ENCODE measurements around the gene TPBGL.

DNA sequence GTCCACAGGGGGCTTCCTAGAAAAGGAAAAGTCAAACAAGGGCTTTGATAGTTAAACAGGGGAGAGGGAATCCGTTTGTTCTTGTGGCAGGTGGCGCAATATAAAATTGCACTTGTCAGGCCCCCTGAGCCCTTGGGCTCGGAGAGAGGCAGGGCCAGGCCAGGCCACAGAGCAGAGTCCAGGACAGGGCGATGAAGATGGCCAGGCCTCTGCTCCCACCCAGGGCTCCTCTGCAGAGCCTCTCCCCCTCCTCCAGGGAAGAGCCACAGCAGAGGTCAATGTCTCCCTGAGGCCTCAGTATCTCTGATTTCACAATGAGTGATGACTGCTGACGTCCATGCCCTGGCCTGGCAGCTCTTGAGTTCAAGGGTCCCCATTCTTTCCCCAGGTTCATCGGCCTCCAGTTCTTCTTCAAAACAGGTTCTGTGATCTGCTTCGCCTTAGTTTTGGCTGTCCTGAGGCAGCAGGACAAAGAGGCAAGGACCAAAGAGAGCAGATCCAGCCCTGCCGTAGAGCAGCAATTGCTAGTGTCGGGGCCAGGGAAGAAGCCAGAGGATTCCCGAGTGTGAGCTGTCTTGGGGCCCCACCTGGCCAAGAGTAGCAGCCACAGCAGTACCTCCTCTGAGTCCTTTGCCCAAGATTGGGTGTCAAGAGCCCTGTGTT, 36.4 kb upstream of the TPBGL start:
- TF ChIP-seq, protein P1, sequence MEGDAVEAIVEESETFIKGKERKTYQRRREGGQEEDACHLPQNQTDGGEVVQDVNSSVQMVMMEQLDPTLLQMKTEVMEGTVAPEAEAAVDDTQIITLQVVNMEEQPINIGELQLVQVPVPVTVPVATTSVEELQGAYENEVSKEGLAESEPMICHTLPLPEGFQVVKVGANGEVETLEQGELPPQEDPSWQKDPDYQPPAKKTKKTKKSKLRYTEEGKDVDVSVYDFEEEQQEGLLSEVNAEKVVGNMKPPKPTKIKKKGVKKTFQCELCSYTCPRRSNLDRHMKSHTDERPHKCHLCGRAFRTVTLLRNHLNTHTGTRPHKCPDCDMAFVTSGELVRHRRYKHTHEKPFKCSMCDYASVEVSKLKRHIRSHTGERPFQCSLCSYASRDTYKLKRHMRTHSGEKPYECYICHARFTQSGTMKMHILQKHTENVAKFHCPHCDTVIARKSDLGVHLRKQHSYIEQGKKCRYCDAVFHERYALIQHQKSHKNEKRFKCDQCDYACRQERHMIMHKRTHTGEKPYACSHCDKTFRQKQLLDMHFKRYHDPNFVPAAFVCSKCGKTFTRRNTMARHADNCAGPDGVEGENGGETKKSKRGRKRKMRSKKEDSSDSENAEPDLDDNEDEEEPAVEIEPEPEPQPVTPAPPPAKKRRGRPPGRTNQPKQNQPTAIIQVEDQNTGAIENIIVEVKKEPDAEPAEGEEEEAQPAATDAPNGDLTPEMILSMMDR (IDR thresholded peaks at IDR 0.05; ENCODE audit: borderline replicate concordance, extremely low read depth, low read length, poor library complexity, severe bottlenecking), result no peak
- no peak for TF ChIP-seq EZH2 (IDR thresholded peaks at IDR 0.05; ENCODE audit: borderline replicate concordance, low read depth, low read length, severe bottlenecking)

All from DND-41 (cell line).